WTC11 (cell line): ENCODE measurements around the gene CUL1. TPM values are rescaled to one million over a fixed set of nuclear protein-coding genes. Genes with fewer than 3 reads are reported as not detected.

Source experiments
- ATAC-seq: fragments of 200-7000 bp; cut with Tn5 transposase; 2 replicates; pipeline ENCODE4 v1.10.0; 2021; ENCODE audit warnings: mild to moderate bottlenecking, moderate library complexity
- CTCF ChIA-PET: fragments of 300-600 bp; sonication (Branson Sonifier 250); formaldehyde crosslinking; loops from one replicate; lab custom pipeline; 2021; ENCODE audit warnings: antibody characterized with exemption; lab: Charles Lee
- POLR2A ChIA-PET: fragments of 350-600 bp; sonication (Branson Sonifier 250); formaldehyde crosslinking; loops from one replicate; lab custom pipeline; 2021; ENCODE audit warnings: antibody characterized with exemption; lab: Charles Lee
- DNase-seq: peaks from one replicate; pipeline ENCODE4 v3.0.0; 2021; ENCODE audit warnings: low spot score
- H3K27ac Mint-ChIP-seq: 2 replicates; pipeline ENCODE4 v1.8.0; 2021; ENCODE audit warnings: mixed read lengths
- H3K27me3 Mint-ChIP-seq: 2 replicates; pipeline ENCODE4 v1.8.0; 2021; ENCODE audit warnings: low read depth, mild to moderate bottlenecking, moderate library complexity, mixed read lengths
- H3K36me3 Mint-ChIP-seq: 2 replicates; pipeline ENCODE4 v1.8.0; 2021; ENCODE audit warnings: mixed read lengths
- H3K4me1 Mint-ChIP-seq: 2 replicates; pipeline ENCODE4 v1.8.0; 2022; ENCODE audit warnings: mixed read lengths
- H3K4me3 Mint-ChIP-seq: 2 replicates; pipeline ENCODE4 v1.8.0; 2021; ENCODE audit warnings: mild to moderate bottlenecking, moderate library complexity, mixed read lengths
- H3K9me3 Mint-ChIP-seq: 2 replicates; pipeline ENCODE4 v1.8.0; 2021; ENCODE audit warnings: mixed read lengths
- ATF1 ChIP-seq: sonication (generic); formaldehyde crosslinking; IDR thresholded peaks from 2 replicates; pipeline ENCODE4 v1.8.1; 2023; ENCODE audit warnings: mild to moderate bottlenecking, moderate library complexity, missing genetic modification reagents
- CREB1 ChIP-seq: sonication (generic); formaldehyde crosslinking; IDR thresholded peaks from 2 replicates; pipeline ENCODE4 v1.8.0; 2023; ENCODE audit warnings: mild to moderate bottlenecking, missing genetic modification reagents
- ESRRA ChIP-seq: sonication (generic); formaldehyde crosslinking; IDR thresholded peaks from 2 replicates; pipeline ENCODE4 v1.8.1; 2022; ENCODE audit warnings: mild to moderate bottlenecking, missing genetic modification reagents, borderline replicate concordance
- ETV6 ChIP-seq: sonication (generic); formaldehyde crosslinking; IDR thresholded peaks from 2 replicates; pipeline ENCODE4 v1.8.1; 2022; ENCODE audit warnings: mild to moderate bottlenecking, missing genetic modification reagents
- FOXJ3 ChIP-seq: sonication (generic); formaldehyde crosslinking; IDR thresholded peaks from 2 replicates; pipeline ENCODE4 v1.9.0; 2021; ENCODE audit warnings: missing genetic modification reagents, mild to moderate bottlenecking, borderline replicate concordance
- GABPB1 ChIP-seq: sonication (generic); formaldehyde crosslinking; IDR thresholded peaks from 2 replicates; pipeline ENCODE4 v1.8.1; 2023; ENCODE audit warnings: mild to moderate bottlenecking, missing genetic modification reagents
- IRF2 ChIP-seq: sonication (generic); formaldehyde crosslinking; IDR thresholded peaks from 2 replicates; pipeline ENCODE4 v1.8.0; 2022; ENCODE audit warnings: low read depth, missing genetic modification reagents, borderline replicate concordance
- MYBL2 ChIP-seq: sonication (generic); formaldehyde crosslinking; IDR thresholded peaks from 2 replicates; pipeline ENCODE4 v1.8.1; 2023; ENCODE audit warnings: mild to moderate bottlenecking, moderate library complexity, missing genetic modification reagents
- NFYB ChIP-seq: sonication (generic); formaldehyde crosslinking; conservative IDR thresholded peaks from 2 replicates; pipeline ENCODE4 v1.8.0; 2022; ENCODE audit warnings: low read depth, missing genetic modification reagents
- NR1H2 ChIP-seq: sonication (generic); formaldehyde crosslinking; IDR thresholded peaks from 2 replicates; pipeline ENCODE4 v1.9.0; 2021; ENCODE audit warnings: mild to moderate bottlenecking, moderate library complexity, missing genetic modification reagents
- SMAD3 ChIP-seq: sonication (generic); formaldehyde crosslinking; IDR thresholded peaks from 2 replicates; pipeline ENCODE4 v1.8.0; 2022; ENCODE audit warnings: missing genetic modification reagents, mild to moderate bottlenecking, borderline replicate concordance
- TCF7 ChIP-seq: sonication (generic); formaldehyde crosslinking; IDR thresholded peaks from 2 replicates; pipeline ENCODE4 v1.8.0; 2022; ENCODE audit warnings: mild to moderate bottlenecking, low read depth, missing genetic modification reagents, moderate library complexity
- TP53 ChIP-seq: sonication (generic); formaldehyde crosslinking; IDR thresholded peaks from 2 replicates; pipeline ENCODE4 v1.8.1; 2023; ENCODE audit warnings: mild to moderate bottlenecking, missing genetic modification reagents
- ZBTB21 ChIP-seq: sonication (generic); formaldehyde crosslinking; IDR thresholded peaks from 2 replicates; pipeline ENCODE4 v1.8.1; 2023; ENCODE audit warnings: mild to moderate bottlenecking, missing genetic modification reagents, borderline replicate concordance
- ZNF121 ChIP-seq: sonication (generic); formaldehyde crosslinking; IDR thresholded peaks from 2 replicates; pipeline ENCODE4 v1.8.0; 2023; ENCODE audit warnings: missing genetic modification reagents
- ZNF138 ChIP-seq: sonication (generic); formaldehyde crosslinking; conservative IDR thresholded peaks from 2 replicates; pipeline ENCODE4 v1.8.1; 2022; ENCODE audit warnings: mild to moderate bottlenecking, moderate library complexity, missing genetic modification reagents
- ZNF416 ChIP-seq: fragments of 250-450 bp; sonication (Bioruptor Pico); IDR thresholded peaks from 2 replicates; pipeline ENCODE4 v1.9.0; 2021; ENCODE audit warnings: mild to moderate bottlenecking, inconsistent platforms
- ZNF423 ChIP-seq: fragments of 250-450 bp; sonication (Bioruptor Pico); IDR thresholded peaks from 2 replicates; pipeline ENCODE4 v2.1.2; 2022; ENCODE audit warnings: mild to moderate bottlenecking, moderate library complexity
- ZNF425 ChIP-seq: fragments of 250-450 bp; sonication (Bioruptor Pico); conservative IDR thresholded peaks from 2 replicates; pipeline ENCODE4 v1.9.0; 2021; ENCODE audit warnings: mild to moderate bottlenecking
- total RNA-seq: library from RNA; stranded (reverse); gene quantifications from 3 replicates; pipeline ENCODE4 v1.2.3, GENCODE V29; 2021
- TF ChIP-seq, protein P1 (sequence below): fragments of 250-450 bp; sonication (Bioruptor Pico); IDR thresholded peaks from 2 replicates; pipeline ENCODE4 v1.9.0; 2021; ENCODE audit warnings: mild to moderate bottlenecking

CUL1 gene
- total RNA-seq, 1 experiment from 2014 or later, result 50.5 TPM

DNA sequence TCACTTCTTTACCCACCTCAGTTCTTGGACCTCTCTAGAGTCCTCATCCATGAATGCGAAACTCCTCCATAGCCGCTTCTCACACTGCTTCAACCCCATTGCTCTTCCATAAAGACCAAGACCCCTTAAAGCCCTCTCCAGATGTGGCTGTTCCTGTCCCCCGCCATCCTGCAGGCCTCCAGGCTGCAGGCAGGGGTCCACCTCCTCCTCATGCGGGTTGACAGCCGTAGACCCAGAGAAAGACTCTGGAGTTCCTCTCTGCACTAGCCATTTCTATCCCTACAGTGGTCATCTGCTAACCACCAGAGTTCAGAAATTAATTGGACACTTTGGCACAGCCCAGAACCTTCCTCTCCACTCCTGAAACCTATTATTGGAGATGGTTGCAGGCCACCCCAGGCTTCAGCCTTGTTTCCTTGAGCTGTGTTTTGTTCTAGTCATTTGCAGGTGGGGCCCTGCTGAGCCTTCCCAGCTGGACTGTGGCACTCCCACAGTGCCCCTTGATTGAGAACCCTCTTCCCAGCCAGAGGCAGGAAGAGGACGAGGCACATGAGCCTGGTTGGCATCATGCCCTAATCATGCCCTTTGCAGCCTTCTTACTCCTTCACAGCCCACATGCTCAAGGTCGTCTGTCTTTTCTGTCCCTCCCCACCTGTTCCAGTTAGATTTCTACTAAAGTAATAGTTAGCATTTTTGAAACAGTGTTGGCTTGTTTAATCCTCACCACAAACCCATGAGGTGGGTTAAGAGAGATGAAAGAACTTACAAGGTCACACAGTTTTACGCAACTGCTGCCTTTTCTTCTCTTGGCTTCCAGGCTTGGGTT, 23.9 kb downstream of the CUL1 start:
- TF ChIP-seq SMAD3 (CRISPR knock-in tag), result no peak
- no peak for TF ChIP-seq ZNF416 (CRISPR knock-in tag)
- no peak for TF ChIP-seq ATF1 (CRISPR knock-in tag)
- peak; percentile 51; the same call in 1 of the 2 replicates for TF ChIP-seq ZNF423 (CRISPR knock-in tag)
- no peak for TF ChIP-seq MYBL2 (CRISPR knock-in tag)
- 0 out of 2 replicates have a peak, but pooled peaks have one; percentile 18 for TF ChIP-seq ETV6 (CRISPR knock-in tag)
- POLR2A ChIA-PET, result no interaction called here
- Mint-ChIP-seq H3K27me3 (no peaks in the 10 kb centered on the region), H3K27ac (peak overlapping the region; percentile 6), H3K36me3 (no peaks in the 10 kb centered on the region), H3K9me3 (no peaks in the 10 kb centered on the region), H3K4me3 (no peak overlapping the region), H3K4me1 (peaks cover 71% of the 10 kb centered on the region)
- CTCF ChIA-PET, result interaction anchor here (0.6 kb wide), 1 partner anchor 64 kb away, joined by 4 read pairs; no protein-coding TSS in a partner anchor
- ATAC-seq, result peak; percentile 54; the same call in 1 of the 2 replicates
- no peak for DNase-seq

- Mint-ChIP-seq H3K36me3 (no peaks in the 10 kb centered on the region), H3K4me1 (peaks cover 73% of the 10 kb centered on the region), H3K27me3 (no peaks in the 10 kb centered on the region), H3K4me3 (no peak overlapping the region)
- ChIA-PET CTCF (interaction anchor here (0.6 to 0.7 kb wide), 2 partner anchors 23 to 1138 kb away, joined by 3 read pairs; no protein-coding TSS in a partner anchor), POLR2A (no interaction called here)
- DNase-seq (no peak), ATAC-seq (no peak)
- TF ChIP-seq IRF2 (CRISPR knock-in tag) (no peak), TP53 (CRISPR knock-in tag) (no peak), NFYB (CRISPR knock-in tag) (no peak), CREB1 (CRISPR knock-in tag) (no peak), TCF7 (CRISPR knock-in tag) (no peak), ZNF138 (no peak), NR1H2 (CRISPR knock-in tag) (no peak), ATF1 (CRISPR knock-in tag) (no peak), FOXJ3 (CRISPR knock-in tag) (no peak), ZBTB21 (CRISPR knock-in tag) (no peak), ZNF425 (CRISPR knock-in tag) (no peak), ESRRA (no peak), ZNF121 (no peak), GABPB1 (CRISPR knock-in tag) (no peak)
- TF ChIP-seq, protein P1, sequence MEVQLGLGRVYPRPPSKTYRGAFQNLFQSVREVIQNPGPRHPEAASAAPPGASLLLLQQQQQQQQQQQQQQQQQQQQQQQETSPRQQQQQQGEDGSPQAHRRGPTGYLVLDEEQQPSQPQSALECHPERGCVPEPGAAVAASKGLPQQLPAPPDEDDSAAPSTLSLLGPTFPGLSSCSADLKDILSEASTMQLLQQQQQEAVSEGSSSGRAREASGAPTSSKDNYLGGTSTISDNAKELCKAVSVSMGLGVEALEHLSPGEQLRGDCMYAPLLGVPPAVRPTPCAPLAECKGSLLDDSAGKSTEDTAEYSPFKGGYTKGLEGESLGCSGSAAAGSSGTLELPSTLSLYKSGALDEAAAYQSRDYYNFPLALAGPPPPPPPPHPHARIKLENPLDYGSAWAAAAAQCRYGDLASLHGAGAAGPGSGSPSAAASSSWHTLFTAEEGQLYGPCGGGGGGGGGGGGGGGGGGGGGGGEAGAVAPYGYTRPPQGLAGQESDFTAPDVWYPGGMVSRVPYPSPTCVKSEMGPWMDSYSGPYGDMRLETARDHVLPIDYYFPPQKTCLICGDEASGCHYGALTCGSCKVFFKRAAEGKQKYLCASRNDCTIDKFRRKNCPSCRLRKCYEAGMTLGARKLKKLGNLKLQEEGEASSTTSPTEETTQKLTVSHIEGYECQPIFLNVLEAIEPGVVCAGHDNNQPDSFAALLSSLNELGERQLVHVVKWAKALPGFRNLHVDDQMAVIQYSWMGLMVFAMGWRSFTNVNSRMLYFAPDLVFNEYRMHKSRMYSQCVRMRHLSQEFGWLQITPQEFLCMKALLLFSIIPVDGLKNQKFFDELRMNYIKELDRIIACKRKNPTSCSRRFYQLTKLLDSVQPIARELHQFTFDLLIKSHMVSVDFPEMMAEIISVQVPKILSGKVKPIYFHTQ (CRISPR knock-in tag), result no peak
- TF ChIP-seq, all 79 proteins: peak for 0
- Mint-ChIP-seq H3K27ac (0 out of 2 replicates have a peak overlapping the region, but pooled peaks have one; percentile 35), H3K9me3 (no peaks in the 10 kb centered on the region)
Observed at GRCh38 chr7:148723166-148723559, 24.5 kb downstream of the CUL1 start.
